Small intestine (tissue), 7 donors: Measurements from ENCODE around the gene GLTP. TPM values are rescaled to one million over a fixed set of nuclear protein-coding genes. Genes with fewer than 3 reads are reported as not detected.
"Not testable (repeated sequence)": the region's sequence is repeated elsewhere in the genome, so short reads cannot be mapped to it uniquely, and the experiment has no call there.

Experiments
- DNase-seq, 2 donors: peaks; one replicate each; pipeline versions ENCODE4 v3.0.0 to v3.0.0-alpha.2; 2013
- FAIRE-seq: peaks from 2 replicates; lab custom pipeline; 2012; peaks lifted over from hg19 to GRCh38; lab: Jason Lieb, UNC
- H3K27ac ChIP-seq, 3 donors: one replicate each; pipeline ENCODE4 v1.5.1; 2013; ENCODE audit warnings: low read length in 2 of 3, mild to moderate bottlenecking in 2 of 3, control low read depth in 1 of 3, inconsistent platforms in 1 of 3, low read depth in 1 of 3, moderate library complexity in 1 of 3
- H3K27me3 ChIP-seq, 3 donors: one replicate each; pipeline ENCODE4 v1.6.1; 2013; ENCODE audit warnings: low read length in 3 of 3, inconsistent platforms in 1 of 3; ENCODE audit not compliant: control insufficient read depth in 3 of 3, insufficient read depth in 3 of 3
- H3K36me3 ChIP-seq, 3 donors: one replicate each; pipeline ENCODE4 v1.6.1; 2013; ENCODE audit warnings: low read length in 3 of 3, inconsistent platforms in 1 of 3, low read depth in 1 of 3, mild to moderate bottlenecking in 1 of 3, moderate library complexity in 1 of 3; ENCODE audit not compliant: control insufficient read depth in 3 of 3, insufficient read depth in 2 of 3
- H3K4me1 ChIP-seq, 3 donors: one replicate each; pipeline ENCODE4 v1.6.1; 2013; ENCODE audit warnings: low read length in 2 of 3, inconsistent platforms in 1 of 3, low read depth in 1 of 3, mild to moderate bottlenecking in 1 of 3, moderate library complexity in 1 of 3; ENCODE audit not compliant: control insufficient read depth in 3 of 3, insufficient read depth in 2 of 3
- H3K4me3 ChIP-seq, 3 donors: one replicate each; pipeline ENCODE4 v1.5.1; 2013; ENCODE audit warnings: low read length in 3 of 3, control low read depth in 1 of 3, inconsistent platforms in 1 of 3, low read depth in 1 of 3, mild to moderate bottlenecking in 1 of 3, moderate library complexity in 1 of 3
- H3K9me3 ChIP-seq, 2 donors: one replicate each; pipeline ENCODE4 v1.6.1; 2013; ENCODE audit warnings: low read depth in 1 of 2, low read length in 1 of 2; ENCODE audit not compliant: control insufficient read depth in 2 of 2, insufficient read depth in 1 of 2
- WGBS, 3 donors: extraction: QIAGEN DNeasy Blood & Tissue Kit; methylation state at CpG; one replicate each; pipeline ENCODE4 v1.1.7; 2013; 5-methylcytosine and 5-hydroxymethylcytosine counted together
- polyA plus RNA-seq, 4 donors: library from polyadenylated mRNA; stranded (reverse) in 3 of 4; unstranded in 1 of 4; fragments of 200-250 nt in 3 of 4; fragments of 120-200 nt in 1 of 4; gene quantifications; one replicate each; pipeline versions ENCODE4 v1.2.1 to v1.2.3, GENCODE V29; 2013
- donor health status: healthy with polysubstance abuse.
- donor health status: control.
- donor health status: control.
- donor health status: Bipolar disorder and iron deficiency.
- donor health status: healthy.

GLTP gene
- polyA plus RNA-seq, 4 donors: 16.6 to 35.5 (median 32.1) TPM

- H3K27me3 ChIP-seq: no peaks in the 10 kb centered on the region
- peaks cover 0 to 9% (median 2%) of the 10 kb centered on the region in 3 donors for H3K4me1 ChIP-seq
- FAIRE-seq (no peak), DNase-seq (peak; percentile 92 to 94)
- peaks cover 2 to 23% (median 7%) of the 10 kb centered on the region in 3 donors for H3K36me3 ChIP-seq
- 1% methylated on average over 69 of the region's 69 CpGs for WGBS, 3 donors
- no peaks in the 10 kb centered on the region for H3K9me3 ChIP-seq
- peak within 1 kb of the TSS; percentile 38 to 82 (median 76) for H3K27ac ChIP-seq
- peak within 1 kb of the TSS; percentile 77 to 81 (median 81) for H3K4me3 ChIP-seq
Observed at GRCh38 chr12:109899783-109900751, 19.7 kb upstream of the GLTP start, which contains the start of gene TCHP. TCHP (plus strand) TSS chr12:109900274; CDS start chr12:109903027, 2,753 bp downstream.

GRCh38 chr12:109899345-109899744, 19.0 kb upstream of the GLTP start:
- DNase-seq, H3K4me1 ChIP-seq, FAIRE-seq, H3K9me3 ChIP-seq, H3K27me3 ChIP-seq: not testable (repeated sequence)
- Histone ChIP-seq H3K4me3 (peak overlapping the region in 1 of 3 donors; percentile 77), H3K27ac (peak overlapping the region in 1 of 3 donors; percentile 76), H3K36me3 (peaks cover 0 to 16% (median 5%) of the 10 kb centered on the region in 3 donors)
- WGBS, 3 donors: 84 to 91% (median 86%) methylated on average over 15 of the region's 15 CpGs

GRCh38 chr12:109897029-109897428, 16.7 kb upstream of the GLTP start:
- Histone ChIP-seq H3K27me3 (no peaks in the 10 kb centered on the region), H3K36me3 (peaks cover 0 to under 1% (median 0%) of the 10 kb centered on the region in 3 donors), H3K4me3 (no peak overlapping the region), H3K9me3 (no peaks in the 10 kb centered on the region), H3K27ac (no peak overlapping the region), H3K4me1 (peaks cover 0 to 9% (median 2%) of the 10 kb centered on the region in 3 donors)
- WGBS, 3 donors: 62 to 78% (median 72%) methylated on average over 6 of the region's 6 CpGs
- DNase-seq (peak in 1 of 2 donors; percentile 34), FAIRE-seq (no peak)

GRCh38 chr12:109896188-109896587, 15.8 kb upstream of the GLTP start:
- no peak overlapping the region for H3K4me3 ChIP-seq
- H3K9me3 ChIP-seq: no peaks in the 10 kb centered on the region
- FAIRE-seq: no peak
- no peaks in the 10 kb centered on the region for H3K27me3 ChIP-seq
- H3K36me3 ChIP-seq: no peaks in the 10 kb centered on the region
- H3K4me1 ChIP-seq: peaks cover 0 to 9% (median 0%) of the 10 kb centered on the region in 3 donors
- DNase-seq: no peak
- no peak overlapping the region for H3K27ac ChIP-seq
- WGBS, 3 donors: 87 to 93% (median 88%) methylated on average over 6 of the region's 6 CpGs

GRCh38 chr12:109894939-109895338, 14.6 kb upstream of the GLTP start:
- Histone ChIP-seq H3K36me3 (no peaks in the 10 kb centered on the region), H3K27me3 (no peaks in the 10 kb centered on the region), H3K4me1 (peaks cover 0 to 9% (median 0%) of the 10 kb centered on the region in 3 donors), H3K27ac (no peak overlapping the region), H3K4me3 (no peak overlapping the region), H3K9me3 (no peaks in the 10 kb centered on the region)
- FAIRE-seq (no peak), DNase-seq (no peak)
- WGBS, 3 donors: 58 to 63% (median 62%) methylated on average over 4 of the region's 4 CpGs

GRCh38 chr12:109893261-109893995, 13.1 kb upstream of the GLTP start:
- Histone ChIP-seq H3K4me1 (peaks cover 0 to 7% (median under 1%) of the 10 kb centered on the region in 3 donors), H3K36me3 (no peaks in the 10 kb centered on the region), H3K9me3 (no peaks in the 10 kb centered on the region), H3K27me3 (no peaks in the 10 kb centered on the region), H3K4me3 (no peak overlapping the region), H3K27ac (no peak overlapping the region)
- no peak for FAIRE-seq
- DNase-seq: no peak
- 80 to 84% (median 81%) methylated on average over 7 of the region's 7 CpGs for WGBS, 3 donors

- Histone ChIP-seq H3K4me1 (peaks cover 0 to 7% (median 3%) of the 10 kb centered on the region in 3 donors), H3K27ac (no peak overlapping the region), H3K4me3 (no peak overlapping the region), H3K36me3 (no peaks in the 10 kb centered on the region), H3K9me3 (no peaks in the 10 kb centered on the region), H3K27me3 (no peaks in the 10 kb centered on the region)
- DNase-seq (no peak), FAIRE-seq (no peak)
- WGBS, 3 donors: 34 to 53% (median 41%) methylated on average over 4 of the region's 4 CpGs
Observed at GRCh38 chr12:109892748-109893147, 12.4 kb upstream of the GLTP start.

- 71 to 98% (median 81%) methylated on average over 1 of the region's 1 CpG for WGBS, 3 donors
- no peaks in the 10 kb centered on the region for H3K9me3 ChIP-seq
- DNase-seq: no peak
- FAIRE-seq: no peak
- H3K27ac ChIP-seq: no peak overlapping the region
- H3K4me1 ChIP-seq: peaks cover 0 to 6% (median 3%) of the 10 kb centered on the region in 3 donors
- H3K27me3 ChIP-seq: no peaks in the 10 kb centered on the region
- no peaks in the 10 kb centered on the region for H3K36me3 ChIP-seq
- no peak overlapping the region for H3K4me3 ChIP-seq
Observed at GRCh38 chr12:109892165-109892715, 11.9 kb upstream of the GLTP start.
